SK-N-MC (cell line): Measurements from ENCODE around the gene SBF2.

Experiments used
- EZH2 ChIP-seq: fragments of 200-600 bp; sonication (generic); IDR thresholded peaks from one replicate; pipeline ENCODE4 v1.6.1; 2017; ENCODE audit warnings: antibody characterized with exemption
- POLR2AphosphoS5 ChIP-seq: IDR thresholded peaks from 2 replicates; pipeline ENCODE4 v1.6.1; 2012; ENCODE audit warnings: mild to moderate bottlenecking, low read depth, low read length, borderline replicate concordance

DNA sequence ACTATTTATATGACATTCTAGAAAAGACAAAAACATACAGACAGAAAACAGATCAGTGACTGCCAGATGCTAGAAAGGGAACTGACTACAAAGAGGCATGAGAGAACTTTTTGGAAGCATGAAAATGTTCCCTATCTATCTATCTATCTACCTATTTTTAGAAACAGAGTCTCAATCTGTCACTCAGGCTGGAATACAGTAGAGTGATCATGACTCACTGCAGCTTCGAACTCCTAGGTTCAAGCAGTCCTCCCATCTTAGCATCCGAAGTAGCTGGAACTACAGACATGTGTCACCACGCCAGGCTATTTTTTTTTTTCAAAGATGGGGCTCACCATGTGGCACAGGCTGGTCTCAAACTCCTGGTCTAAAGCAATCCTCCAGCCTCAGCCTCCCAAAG lies 6.9 kb downstream of the SBF2 start:
- TF ChIP-seq POLR2AphosphoS5 (no peak), EZH2 (no peak)
